ENCODE results near the gene ETV6.

Gene ETV6

DNA sequence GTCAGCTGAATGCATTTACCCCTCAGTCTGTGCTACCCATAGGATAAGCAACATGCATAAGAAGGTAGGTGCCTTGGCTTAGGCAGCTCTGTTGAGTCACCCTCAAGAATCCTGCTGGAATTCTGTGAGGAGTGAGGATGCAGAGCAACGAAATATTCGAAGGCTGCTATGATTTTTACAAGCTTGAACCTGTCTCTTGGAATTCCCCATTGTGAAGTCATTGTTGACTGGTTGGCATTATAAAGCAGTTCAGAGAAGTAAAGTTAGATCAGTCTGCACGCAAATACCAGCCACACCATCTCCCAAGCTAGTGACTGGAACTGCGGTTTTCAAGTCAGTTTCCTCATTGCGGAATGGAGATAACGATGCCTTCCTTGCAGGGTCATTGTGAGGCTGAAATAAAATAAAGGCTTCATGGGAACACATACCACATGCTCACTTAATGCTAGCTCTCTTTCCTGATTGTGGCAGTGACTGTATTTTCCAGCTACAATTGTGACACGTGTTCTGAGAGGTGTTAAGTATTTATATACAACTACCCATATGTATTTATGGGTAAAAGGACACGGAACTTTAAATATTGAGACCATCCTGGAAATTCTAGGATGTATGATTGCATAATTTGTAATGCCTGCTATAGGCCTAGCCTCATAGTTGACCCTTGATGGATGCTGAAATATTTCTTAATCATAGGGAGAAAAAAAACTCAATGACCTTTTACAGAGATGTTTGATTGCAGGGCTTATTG, 96.7 kb downstream of the ETV6 start:
- no peak for DNase-seq

DNA sequence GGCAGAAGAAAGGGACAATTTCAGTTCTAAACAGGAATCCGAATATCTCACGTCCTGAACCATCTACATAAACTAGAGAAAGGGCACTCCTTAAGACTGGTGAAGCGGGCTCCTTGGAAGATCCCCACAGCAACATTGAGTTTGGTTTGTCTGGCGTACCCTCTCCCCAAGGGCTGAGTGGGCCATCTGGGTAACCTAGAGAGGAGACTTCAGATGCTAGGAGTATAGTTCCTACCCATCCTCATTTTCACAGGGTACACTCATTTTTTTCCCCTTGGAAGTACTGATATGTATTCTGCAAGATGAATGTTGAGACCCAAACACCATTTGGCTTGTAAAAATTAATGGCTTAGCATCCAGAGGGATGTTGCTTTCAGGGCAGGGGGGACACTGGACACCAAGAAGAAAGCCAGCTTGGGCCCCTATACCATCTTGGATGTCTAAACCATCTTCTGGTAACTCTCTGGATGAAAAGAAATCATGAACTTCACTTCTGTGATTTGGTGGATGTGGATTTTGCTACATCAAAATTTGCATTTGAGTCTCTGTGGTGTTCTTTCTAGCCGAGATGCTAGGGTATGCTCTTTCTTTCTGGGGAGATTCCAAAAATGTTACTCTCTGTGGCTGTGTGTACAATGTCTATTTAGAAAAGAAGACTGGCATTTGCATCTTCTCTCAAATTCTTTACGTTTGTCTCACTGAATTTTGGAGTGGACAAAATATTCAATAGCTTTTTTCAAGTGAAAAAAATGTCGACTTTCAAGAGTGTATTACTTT, 97.7 kb downstream of the ETV6 start:
- no peak for DNase-seq

DNA sequence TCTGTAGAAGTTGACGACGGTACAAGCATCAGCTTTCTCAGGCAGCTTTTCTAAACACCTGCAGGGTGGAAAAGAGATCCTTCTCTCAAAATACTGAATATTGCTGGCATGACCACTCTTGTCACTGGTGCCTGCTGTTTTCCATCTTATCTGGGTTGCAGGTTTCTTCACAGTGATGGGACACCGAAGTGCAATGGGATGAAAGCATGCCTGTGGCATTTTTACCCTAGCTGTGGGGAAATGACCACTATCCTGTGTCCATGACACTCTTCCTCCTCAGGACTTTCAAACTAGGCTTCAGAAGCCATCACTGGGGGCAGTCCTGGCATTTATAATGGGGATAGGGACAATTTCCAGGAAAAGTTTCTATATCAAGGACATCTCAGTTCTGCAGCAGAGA, 98.5 kb downstream of the ETV6 start:
- no peak for DNase-seq

DNA sequence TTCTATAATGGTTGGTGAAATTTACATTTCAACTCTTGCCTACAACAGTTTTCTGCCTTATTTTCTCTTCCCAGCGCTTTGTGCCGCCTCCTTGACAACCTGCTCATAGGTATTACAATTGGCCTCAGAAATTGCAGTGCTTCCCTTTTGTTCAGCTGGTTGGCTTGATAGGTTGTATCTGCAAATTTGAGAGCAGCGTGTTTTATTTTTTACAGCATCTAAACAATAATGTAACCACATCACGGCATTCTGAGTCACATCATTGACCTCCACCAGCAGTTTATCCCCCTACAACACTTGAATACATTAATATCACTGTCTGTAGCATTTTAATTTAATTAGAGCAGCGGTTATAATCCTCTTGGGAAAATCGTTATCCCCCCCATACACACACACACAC, 99.4 kb downstream of the ETV6 start:
- DNase-seq, result no peak

DNA sequence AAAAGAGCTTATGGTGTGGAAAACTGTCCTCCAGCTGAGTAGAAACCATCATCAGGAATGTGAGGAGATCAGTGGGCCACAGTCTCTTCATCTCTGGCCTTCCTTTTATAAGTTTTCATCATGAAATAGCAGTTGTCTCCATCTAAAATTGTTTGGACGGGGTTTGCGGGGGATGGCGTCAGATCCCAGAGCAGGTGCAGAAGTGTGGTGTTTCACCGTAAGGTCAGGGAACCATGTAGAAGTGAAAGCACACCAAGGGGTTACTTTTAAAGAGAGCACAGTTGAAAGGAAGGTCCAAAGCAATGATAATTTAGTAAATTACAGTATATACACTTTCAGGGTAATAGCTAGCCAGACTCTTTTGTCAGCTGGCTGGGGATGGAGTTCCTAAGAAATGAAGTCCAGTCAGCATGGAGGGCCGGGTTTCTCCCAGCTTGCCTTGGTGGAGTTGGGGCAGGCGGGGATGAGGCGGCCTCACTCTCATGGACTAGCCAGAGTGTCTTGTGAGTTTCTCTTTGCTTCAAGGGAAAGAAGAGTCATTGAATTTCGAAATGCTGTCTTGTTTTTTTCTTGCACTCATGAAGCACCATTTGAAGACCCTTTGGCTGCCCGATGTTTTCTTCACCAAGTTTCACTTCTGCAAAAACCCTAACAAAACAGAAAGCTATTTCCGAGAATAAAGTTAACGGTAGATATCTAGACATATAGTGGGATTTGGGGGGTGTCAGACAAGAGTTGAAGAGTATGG, 100.6 kb downstream of the ETV6 start:
- no peak for DNase-seq

DNA sequence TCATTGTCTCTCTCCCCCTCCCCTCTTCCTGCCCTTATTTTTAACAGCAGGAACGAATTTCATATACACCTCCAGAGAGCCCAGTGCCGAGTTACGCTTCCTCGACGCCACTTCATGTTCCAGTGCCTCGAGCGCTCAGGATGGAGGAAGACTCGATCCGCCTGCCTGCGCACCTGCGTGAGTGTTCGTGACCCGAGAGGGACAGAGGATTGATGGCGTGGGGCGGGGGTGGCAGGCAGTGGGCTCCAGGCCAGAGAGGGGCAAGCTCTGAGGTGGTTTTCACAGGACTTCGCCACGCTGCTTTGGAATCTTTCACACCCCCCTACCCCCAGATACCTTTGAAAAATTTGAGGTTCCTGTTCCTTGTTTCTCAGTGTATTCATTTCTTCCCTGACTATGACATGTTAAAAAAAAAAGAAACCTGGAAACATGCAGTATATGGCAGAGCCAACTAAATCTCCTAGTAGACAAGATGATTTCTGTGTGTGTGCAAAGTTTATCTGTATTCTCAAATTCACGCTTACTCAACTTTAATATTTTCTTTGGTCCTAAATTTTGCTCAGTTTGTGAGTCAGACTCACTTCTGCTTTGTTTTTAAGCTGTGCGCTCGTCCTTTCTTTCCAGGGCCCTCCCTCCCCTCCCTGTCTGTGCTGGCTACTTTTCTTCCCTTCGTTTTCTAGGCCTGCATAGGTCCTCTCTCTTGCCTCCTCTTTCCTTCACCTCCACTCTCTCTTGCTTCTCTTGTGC, 103.1 kb downstream of the ETV6 start:
- DNase-seq, result no peak

DNA sequence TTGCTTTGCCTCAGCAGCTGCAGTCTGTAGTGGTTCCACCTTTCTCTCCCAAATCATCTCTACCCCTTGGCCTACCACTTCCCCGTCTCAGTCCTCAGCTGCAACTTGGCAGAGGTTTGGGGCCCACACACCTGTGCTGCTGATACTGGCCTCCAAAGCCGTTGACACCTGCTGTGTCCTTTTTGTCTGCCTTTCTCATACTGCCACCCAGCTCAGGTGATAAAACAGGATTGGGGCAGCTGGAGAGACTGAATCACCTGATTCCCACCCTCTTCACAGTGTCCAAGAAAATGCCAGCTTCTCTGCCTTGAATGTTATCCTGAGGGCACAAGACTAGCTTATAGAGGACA, 103.7 kb downstream of the ETV6 start:
- no peak for DNase-seq

DNA sequence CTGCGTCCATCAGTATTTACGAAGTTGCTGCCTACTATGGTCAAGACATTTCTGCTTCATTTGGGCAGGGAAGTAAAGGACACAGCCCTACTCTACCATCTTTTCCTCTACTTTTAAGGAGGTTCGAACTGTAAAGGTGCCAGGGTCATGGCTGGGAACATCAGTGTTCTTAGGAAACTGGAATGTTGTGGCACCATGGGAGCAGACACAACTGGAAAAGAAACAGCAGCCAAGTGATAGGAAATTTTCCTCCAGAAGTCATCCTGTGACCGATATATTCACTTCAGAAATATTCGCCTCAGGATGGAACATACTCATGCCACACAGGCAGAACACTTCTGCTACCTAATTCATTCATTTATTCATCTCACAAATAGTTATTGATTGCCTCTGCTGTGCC, 104.4 kb downstream of the ETV6 start:
- DNase-seq, result no peak

DNA sequence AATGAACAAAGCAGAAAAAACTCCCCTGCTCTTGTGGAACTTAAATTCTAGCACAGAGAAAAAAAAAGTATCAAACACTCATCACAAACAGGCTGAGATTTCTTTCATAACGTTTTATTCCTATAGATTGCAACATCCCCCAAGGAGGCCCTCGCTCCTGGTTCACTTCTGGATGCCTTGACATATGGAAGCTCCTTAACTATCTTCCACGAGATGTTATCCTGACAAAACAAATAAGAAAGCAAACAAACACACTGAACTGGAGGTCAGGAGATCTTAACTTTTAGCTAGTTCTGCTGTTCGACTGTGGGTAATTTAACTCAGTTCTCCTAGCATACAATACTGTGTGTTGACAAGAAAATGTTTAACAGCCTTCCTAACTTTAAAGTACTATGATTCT, 104.8 kb downstream of the ETV6 start:
- no peak for DNase-seq

DNA sequence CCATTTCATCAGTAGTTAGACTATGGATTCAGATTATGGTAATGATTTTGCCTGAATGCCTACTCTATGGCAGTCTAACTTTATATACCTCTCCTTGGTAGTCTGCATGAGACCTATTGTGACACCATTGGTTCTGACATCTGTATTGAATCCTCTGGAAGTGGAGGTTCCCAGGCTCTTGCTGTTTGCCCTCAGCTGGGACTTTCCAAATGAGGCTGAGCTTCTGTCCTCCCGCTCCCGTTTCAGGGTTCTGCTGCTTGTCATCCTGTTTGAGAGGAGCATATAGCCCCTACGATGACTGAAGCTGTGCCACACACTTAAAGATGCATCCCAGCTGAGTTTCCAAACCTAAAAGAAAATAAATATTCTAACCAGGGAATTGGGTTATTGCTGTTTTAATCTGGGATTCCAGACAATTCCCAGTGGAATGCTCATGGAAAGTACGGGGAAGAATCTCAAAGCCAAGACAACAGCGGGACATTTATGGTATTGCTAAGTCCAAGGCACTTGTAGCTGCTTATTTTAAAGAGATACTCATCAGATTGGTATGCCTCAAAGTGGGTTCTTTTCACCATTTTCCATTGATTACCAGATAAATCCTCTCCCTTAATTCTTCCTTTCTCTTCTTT, 105.9 kb downstream of the ETV6 start:
- DNase-seq, result no peak

DNA sequence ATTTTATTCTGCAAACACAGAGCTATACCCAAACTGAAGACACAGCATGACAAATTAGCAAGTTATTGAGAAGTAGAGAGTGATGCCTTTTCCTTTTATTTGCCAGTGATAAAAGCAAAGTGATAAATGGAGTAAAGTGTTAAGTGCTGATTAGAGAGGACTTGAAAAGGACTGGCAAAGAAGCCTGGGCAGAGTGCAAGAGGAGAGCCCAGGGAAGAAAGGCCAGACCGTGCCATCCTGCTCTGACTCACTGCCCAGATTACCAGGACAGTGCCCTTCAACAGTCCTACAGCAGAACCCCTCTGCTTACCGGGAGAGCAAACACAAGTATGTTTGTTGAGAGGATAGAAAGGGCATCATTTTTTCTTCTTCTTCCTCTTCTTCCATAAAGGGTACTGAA, 106.5 kb downstream of the ETV6 start:
- DNase-seq, result no peak

DNA sequence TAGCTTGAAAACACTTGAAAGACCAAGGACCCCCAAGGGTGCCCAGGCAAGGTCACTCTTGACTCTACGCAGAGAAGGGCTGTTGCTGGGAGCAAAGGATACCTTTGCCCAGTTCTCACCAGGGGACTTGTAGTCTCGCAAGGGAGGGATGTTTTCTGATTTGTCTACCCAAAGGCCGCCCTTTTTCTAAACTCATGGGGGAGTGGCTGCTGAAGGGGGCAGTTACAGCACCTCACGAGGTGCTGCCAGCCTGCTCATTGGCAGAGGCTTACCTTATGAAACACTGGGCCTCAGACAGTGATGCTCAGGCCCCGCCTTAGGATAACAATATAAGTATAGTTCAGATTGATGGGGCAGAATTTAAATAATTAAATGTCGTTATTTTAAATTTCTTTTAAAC, 107.0 kb downstream of the ETV6 start:
- DNase-seq, result no peak

DNA sequence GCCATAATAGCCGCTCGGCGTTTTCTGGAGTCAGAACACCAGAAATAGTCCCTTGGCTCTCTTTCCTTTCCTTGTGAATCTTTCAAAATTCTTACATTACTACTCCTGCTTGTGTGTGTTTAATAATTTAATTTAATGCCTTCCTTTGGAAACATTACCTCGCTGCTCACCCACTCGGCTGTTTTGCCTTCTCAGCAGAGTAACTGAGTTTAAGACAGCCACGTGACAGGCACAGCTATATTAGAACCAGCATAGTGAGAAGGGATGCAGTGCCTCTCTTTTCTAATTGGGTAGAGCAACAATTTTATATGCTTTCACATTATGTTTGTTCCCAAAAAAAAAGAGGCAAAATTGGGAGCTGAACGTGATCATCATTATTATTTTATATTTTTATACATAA, 107.6 kb downstream of the ETV6 start:
- DNase-seq, result no peak

DNA sequence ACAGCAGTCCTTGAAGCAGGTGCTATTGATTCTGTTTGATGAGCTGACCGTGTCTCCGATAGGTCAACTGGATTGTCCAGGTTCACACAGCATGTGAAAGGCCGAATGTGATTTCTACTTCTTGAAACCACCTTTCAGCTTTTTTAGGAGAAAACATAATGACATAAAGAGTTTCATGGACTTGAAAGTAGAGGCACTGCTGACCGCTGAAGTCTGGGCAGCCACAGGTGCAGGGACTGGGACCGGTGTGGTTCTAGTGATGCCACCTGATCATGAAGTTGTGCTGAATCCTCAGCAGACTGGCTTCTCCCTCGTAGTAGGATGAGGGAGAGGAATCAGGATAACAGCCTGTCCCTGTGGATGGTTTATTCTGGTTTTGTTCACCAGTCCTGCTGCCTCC, 108.1 kb downstream of the ETV6 start:
- DNase-seq, result no peak

DNA sequence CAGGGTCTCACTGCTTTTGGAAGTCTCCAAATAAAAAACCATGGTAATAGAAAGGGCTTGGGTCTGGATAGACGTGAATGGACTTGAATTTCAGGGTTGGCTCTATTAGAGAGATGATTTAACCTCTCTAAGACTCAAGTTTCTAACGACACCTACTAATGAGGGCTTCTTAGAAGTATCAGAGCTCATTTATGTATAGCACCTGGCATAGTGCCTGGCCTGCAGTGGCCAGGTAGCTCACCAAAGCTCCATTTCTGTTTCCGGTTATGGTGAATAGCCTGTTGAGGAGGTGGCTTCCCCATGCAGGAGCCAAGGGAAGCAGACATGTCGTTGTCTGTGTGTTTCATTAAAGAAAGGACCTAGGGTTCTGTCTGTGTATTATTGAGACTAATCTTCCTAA, 108.6 kb downstream of the ETV6 start:
- DNase-seq, result no peak

DNA sequence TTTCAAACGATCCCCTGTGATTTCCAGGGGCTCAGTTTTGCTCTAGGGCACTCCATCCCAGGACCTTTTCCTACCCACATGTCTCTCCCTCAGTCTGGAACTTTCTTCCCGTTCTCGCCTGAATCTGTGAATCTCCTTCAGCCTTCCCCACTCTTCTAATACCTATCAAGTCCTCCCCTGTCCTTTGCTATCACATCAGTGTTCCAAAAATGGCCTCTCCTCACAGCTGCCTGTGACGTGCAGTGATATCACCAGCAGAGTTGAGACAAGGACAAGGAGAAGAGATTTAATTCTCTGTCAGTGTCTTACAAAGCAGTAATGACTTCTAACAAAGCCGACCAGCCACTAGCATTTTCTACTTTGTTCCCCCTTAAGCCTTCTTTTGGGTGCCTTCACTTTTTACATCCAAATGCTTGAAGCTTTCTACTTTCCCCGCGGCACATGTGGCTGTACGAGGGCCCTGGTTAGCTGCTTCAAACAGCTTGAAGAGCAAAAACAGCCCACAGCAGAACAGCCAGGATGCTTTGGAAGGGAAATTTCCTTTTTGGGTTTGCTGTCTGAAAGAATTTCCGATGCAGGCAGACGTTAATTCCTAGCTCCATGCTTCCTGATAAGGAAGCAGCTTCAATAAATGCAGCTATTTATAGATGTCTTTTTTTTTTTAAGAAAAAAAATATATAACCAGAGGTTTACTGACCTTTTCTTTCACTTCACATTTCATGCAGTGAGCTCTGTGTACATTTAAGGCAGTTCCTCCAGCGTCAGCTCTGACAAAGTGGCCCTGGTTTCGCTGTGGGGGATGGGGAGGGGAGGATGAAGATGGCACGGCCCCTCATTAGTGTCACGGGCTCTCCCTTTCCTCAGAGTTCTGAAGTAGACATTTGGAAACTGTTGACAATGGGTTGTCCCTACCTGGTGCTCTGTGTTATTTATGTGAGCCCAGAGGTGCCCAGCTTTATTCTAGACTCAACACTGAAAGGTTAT, 109.3 kb downstream of the ETV6 start:
- peak; percentile 40 for DNase-seq

DNA sequence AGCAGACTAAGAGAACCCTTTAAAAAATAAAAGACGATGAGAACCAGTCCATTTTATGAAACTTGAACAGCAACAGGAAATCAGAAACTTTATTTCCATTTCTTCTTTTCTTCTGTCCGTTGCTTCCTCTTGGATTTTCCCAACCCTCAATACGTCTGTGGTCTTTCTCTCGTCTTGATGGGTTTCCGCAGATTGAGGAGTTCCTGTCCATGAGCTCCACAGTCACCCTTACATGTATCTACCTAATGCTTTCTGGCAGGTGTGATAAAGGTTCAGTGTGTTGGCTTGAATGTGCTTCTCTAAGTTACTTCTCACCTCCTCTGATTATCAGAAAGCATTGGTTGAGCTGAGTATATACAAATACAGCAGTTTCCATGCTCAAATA, 110.0 kb downstream of the ETV6 start:
- DNase-seq, result no peak

DNA sequence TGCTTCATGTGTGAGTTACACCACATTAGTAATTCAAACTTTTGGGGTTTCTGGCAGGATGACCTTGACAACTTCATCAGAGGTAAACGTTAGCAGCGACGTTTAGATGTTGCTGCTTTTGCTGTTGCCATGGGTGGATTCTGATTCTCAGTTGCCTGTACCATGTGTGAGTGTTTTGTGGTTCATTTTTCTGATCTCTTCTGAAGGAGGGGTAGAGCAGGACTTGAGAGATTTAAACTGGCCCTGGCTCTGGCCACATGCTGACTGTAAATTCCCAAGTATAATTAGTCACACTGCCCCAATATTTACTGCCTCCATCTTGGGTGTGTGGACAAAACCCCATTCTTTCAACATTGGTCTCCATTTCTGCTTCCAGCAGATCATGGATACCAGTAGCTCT, 110.4 kb downstream of the ETV6 start:
- no peak for DNase-seq

DNA sequence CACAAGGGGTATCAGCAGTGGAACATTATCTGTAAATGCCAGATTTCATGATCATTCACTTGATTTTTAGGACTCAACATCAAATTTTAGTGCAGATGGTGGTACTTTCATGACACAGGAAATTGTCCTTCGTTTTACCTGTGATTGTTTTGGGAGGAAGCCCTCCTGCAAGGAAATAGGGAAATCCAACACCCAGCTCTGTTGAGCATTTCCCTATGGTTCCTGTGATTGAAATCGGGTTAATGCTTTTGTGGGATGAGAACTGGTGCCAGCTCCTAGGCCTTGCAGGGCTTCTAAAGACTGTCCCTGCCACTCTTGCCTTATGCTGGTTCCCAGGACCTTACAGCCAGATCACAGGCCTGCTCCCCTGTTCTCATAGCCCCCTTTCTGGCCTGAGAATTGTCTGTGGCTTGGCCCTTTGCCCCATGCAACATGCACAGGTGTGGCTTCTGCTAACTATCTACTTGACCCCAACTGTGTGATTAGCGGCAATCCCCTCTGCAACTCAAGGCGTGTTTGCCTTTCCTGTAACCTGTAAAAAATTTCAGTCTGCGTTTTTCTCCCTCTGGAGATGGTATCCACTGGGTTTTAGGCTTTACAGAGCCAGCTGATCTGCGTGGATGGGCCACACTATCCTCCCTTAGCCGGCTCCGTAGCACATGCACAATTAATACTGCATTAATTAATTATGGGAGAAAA, 112.5 kb downstream of the ETV6 start:
- no peak for DNase-seq

DNA sequence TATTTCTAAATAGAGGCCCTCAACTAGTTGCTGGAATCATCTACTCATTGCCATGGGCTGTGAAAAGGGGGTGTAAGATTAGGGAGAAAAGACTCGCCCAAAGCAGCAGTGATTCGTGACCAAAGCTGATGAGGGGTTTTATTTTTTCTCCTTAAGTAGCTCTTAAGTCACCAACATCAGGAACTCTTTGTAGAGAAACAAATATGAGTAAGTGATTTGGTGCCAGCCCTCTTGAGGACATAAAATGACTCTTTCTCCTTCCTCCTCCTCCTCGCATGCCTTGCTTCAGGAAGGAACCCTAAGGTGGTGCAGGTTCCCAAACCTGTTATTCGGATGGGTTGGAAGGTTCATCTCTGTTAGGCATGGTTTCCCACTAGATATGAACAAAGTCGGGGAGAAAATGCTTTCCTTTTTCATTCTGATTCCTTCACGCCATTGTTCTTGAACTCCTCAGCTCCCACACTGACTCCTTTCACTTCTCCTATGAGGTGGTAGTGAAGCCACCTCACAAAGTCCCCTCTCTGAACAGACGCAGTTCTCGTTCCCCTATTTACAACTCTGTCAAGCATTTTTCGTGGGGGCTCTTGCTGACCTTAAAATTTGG, 113.4 kb downstream of the ETV6 start:
- DNase-seq, result no peak

All from CD4-positive, alpha-beta T cell treated with Interleukin-10 for 1 hour (primary cell).